Right kidney (tissue), 1 donor: Measurements from ENCODE around the gene RPS8.
"Not testable (repeated sequence)": the region's sequence is repeated elsewhere in the genome, so short reads cannot be mapped to it uniquely, and the experiment has no call there.

ENCODE experiments used
- DNase-seq: peaks from one replicate; pipeline ENCODE4 v3.0.0-alpha.2; 2016

RPS8 gene

DNA sequence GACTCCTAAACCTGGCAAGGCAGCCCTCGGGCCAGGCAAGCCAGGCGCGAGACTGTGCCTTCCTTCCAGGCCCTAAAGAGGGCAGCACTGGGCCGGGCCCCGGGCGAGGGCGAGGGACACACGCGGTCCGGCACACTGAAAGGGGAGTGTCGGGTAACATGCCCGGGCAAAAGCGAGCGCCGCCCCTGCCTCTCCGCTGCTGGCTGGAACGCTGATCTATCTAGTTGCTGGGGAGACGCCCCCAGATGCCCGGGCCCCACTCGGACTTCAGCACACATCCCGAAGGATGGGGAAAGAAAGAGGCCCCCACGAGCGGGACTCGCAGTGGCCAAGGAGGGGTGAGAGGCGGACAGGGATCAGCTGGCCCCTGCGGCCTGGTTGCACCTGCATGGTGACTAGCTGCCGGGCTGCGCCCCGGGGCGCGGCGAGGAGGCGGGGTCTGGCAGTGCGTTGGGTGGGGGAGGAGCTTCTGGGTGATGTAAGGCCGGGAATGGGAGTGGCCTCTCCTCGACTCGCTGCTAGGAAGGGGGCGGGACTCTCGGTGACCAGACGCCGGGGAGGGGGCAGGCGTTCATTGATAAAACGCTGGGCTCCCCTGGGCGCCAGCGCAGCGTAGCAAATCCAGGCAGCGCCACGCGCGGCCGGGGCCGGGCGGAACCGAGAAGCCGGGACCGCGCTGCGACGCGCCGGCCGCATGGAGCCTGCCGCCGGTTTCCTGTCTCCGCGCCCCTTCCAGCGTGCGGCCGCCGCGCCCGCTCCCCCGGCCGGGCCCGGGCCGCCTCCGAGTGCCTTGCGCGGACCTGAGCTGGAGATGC, 24.6 kb downstream of the RPS8 start, which contains the start of gene PLK3:
TSS of gene PLK3 (plus strand) at position 608 of the 815 bp plus-strand sequence. CDS start at position 695, 87 bp downstream.
- peak; percentile 100 for DNase-seq

GRCh38 chr1:44801491-44802305, 26.4 kb downstream of the RPS8 start:
- peak; percentile 42 for DNase-seq

DNA sequence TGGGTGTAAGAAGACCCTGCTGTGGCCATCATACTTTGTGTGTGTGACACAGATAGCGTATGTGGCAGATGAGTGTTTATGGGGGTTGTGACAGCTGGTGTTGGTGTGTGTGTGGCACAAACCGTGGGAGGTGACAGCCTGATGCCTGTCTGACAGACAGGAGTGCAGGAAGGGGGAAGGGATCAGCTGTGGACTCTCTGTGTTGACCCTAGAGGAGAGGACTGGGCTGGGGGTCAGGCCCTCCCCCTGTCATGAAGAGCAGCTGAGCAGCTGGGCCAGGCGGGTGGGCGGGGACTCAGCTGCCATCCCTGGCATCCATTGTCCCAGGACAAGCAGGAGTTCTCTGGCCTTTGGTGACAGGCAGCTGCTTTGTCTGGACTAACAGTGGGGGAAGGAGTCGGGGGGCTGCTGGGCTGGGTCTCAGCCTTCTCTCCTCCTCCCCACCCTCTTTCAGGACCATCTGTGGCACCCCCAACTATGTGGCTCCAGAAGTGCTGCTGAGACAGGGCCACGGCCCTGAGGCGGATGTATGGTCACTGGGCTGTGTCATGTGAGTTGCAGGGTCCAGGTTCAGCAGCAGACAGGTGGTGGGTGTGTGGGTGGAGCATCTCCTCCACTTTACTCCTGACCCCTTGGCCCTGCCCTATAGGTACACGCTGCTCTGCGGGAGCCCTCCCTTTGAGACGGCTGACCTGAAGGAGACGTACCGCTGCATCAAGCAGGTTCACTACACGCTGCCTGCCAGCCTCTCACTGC, 27.1 kb downstream of the RPS8 start:
- DNase-seq, result no peak

- DNase-seq, result no peak
Measured at GRCh38 chr1:44803062-44803311, 27.6 kb downstream of the RPS8 start.

DNA sequence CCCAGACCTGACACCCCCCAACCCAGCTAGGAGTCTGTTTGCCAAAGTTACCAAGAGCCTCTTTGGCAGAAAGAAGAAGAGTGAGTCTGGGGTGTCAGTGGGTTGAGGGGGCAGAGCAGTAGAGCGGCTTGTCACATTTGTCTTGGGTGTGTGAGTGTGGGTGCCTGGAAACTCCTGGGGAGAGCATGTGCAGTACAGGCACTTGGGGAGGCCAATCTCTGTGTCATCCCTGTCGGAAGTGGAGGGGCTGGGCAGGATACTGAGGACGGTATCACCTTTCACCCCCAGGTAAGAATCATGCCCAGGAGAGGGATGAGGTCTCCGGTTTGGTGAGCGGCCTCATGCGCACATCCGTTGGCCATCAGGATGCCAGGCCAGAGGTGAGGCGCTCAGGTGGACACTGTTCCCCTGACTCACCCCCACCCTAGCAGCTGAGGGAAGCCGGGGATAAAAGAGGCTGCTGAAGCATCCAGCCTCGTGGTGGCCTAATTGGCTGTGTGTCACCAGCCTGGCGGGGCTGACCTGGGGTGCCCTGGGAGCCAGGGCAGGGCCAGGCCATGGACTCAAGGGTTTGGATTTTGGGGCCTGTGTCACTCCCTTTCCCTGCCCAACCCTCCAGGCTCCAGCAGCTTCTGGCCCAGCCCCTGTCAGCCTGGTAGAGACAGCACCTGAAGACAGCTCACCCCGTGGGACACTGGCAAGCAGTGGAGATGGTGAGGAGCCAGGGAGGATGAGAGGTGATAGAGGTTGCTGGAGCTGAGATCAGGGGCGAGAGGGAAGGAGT, 28.2 kb downstream of the RPS8 start:
- DNase-seq, result no peak

- no peak for DNase-seq
Measured at GRCh38 chr1:44805311-44806024, 30.1 kb downstream of the RPS8 start.

GRCh38 chr1:44806025-44806703, 30.8 kb downstream of the RPS8 start:
- no peak for DNase-seq

DNA sequence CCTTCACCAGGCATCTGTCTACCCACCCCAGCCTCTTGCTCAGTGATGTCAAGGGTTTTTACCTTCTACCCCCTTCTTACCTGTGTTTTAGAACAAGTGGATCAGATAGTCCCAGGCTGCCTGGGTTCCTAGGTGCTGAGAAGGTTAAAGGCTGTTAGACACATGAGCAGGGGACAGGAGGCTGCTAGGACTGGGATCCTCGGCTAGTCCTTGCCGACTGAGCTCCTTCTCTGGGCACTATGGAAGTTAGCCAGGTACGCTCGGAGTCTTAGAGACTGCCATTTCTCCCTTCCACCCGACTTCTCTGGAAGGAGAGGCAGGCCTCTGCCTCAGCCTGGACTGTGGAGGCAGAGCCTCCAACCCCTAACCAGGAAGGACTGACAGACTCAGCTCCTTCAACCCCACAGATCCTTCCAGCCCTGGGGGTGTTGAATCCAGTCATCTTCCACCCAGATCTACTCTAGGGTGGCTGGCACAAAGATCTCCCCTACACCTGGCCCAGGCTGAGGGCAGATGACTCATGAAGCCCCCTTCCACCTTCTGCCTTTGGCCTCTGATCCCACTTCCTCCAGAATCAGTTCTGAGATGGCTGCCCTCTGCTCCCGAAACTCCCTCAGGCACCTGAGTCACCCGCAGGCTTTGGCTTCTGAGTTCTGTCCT, 31.5 kb downstream of the RPS8 start, which contains the start of gene DYNLT4:
TSS of gene DYNLT4 (minus strand) at position 648 of the 660 bp plus-strand sequence. CDS start 683 bp downstream, outside the sequence.
- DNase-seq, result no peak

DNA sequence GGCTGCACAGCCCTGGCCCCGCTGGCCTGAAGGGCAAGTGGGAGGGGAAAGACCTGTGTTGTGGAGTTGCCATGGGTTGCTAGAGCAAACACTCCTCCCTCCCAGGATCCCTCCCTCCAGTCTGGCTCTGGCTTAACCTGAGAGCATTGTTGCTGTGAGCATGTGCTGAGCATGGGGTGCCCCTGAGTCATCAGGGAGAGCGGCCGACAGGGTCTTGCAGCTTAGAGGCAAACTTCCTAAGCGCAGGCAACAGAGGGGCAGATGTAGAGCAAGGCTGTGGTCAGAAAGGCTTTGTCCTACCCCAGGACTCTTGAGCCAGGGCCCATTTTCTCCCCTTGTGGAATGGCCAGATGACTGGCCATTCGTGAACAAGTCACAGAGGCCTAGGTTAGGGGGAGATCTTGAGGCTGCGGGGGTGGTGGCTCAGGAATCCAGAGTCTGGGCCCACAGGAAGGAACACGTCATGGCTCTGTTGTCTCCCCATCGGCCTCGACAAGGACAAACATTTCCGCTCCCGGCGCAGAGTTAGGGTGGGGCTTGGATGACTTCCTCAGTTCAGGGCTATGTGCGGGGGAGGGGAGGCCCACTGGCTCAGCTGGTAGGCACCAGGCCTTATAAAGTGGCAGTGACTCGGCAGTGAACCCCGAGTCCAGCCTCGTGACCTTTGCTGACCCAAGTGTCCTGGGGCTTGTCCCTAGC, 32.2 kb downstream of the RPS8 start:
- DNase-seq, result peak; percentile 82

- DNase-seq, result peak; percentile 89
Measured at GRCh38 chr1:44808063-44808937, 33.0 kb downstream of the RPS8 start, which contains the start of gene BTBD19. TSS of gene BTBD19 (plus strand) at chr1:44808523. CDS start at chr1:44808821, 298 bp downstream.

DNA sequence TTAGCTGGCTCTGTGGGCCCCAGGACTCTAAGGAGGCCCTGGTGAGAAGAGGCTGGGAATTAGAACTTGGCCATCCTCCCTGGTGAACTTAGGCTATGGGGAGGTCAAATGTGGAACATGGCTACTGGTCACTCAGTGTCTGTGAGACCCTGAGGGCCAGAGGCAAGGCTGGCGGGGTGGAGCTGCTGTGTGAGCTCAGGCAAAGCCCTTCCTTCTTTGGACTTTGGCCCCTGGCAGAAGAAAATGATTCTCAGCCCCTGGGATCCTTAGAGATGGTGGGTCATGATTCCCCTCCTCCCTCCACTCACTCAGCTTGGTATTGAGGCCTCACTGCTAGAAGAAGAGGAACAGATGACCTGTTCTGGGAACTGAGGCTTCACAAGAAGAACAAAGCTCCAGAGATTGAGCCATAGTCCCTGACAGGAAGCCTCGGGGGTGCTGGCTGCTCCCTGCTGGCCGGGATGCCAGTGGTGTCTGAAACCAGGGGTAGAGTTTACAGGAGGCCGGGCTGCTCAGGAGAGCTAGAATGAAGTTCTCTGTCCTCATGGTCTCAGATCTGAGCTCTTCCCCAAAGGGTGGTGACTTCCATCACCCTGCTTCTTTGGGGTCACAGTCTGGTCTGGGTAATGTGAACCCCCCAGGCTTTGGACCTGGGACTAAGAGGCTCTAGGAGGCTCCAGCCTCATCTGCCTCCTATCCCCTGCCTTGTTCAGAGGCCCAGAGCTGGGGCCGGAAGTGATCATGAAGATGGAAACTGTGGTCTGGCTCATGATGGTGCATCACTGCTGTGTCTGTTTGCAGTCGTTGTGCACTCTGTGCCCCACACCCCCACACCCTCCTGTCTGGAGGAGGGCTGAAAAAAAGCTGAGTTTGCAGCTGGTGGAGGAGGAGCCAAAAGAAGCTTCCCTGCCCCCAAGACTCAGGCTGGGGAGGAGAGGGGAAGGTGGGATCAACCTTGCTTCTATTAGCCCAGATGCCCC, 33.9 kb downstream of the RPS8 start:
- peak; percentile 49 for DNase-seq

DNA sequence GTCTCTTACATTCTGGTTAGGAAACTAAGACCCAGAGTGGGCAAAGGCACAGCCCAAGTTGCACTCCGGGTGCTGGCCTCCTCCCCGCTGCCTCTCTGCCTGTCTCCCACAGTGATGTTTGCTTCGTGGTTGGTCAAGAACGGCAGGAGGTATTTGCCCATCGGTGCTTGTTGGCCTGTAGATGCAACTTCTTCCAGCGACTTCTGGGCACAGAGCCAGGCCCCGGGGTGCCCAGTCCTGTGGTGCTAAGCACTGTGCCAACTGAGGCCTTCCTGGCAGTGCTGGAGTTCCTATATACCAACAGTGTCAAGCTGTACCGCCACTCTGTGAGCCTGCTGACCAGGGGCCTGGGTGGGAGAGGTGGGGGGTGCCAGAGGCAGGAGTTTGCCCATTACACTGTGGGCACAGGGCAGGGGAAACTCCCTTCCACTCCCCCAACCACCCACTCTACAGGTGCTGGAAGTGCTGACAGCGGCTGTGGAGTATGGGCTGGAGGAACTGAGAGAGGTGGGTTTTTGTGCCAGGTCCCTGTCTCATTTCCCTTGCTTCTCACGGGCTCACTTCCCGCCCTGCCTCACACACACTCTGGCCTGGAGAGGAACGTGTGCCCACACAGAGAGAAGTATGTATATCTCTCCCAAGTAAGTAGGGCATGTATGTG, 34.9 kb downstream of the RPS8 start:
- DNase-seq, result no peak

DNA sequence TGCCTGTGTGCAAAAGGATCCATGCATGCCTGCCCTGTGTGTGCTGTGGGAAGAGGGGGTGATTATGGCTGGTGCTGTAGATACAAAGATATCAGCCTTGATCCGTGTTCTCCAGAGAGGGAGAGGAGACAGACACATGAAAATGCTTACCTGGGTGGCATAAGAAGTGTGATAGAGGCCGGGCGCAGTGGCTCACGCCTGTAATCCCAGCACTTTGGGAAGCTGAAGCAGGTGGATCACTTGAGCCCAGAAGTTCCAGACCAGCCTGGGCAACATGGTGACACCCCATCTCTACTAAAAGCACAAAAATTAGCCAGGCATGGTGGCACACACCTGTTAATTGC, 35.4 kb downstream of the RPS8 start:
- DNase-seq, result not testable (repeated sequence)

DNA sequence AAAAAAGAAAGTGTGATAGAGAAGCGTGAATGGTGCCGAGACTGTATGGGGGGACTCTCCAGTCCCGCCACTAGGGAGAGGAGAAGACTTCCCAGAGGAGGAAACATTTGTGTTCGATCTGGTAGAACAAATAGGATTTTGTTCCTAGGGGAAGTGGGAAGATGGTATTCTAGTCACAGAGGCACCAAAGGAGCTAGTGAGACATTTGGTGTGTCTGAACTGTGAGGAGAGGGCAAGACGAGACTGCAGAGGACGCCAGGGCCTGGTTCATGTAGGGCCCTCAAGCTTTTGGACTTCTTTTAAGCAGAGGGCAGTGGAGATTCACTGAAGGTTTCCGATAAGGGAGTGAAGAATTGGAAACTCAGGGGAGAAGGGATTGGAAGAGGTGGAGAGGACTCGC, 35.9 kb downstream of the RPS8 start:
- no peak for DNase-seq

DNA sequence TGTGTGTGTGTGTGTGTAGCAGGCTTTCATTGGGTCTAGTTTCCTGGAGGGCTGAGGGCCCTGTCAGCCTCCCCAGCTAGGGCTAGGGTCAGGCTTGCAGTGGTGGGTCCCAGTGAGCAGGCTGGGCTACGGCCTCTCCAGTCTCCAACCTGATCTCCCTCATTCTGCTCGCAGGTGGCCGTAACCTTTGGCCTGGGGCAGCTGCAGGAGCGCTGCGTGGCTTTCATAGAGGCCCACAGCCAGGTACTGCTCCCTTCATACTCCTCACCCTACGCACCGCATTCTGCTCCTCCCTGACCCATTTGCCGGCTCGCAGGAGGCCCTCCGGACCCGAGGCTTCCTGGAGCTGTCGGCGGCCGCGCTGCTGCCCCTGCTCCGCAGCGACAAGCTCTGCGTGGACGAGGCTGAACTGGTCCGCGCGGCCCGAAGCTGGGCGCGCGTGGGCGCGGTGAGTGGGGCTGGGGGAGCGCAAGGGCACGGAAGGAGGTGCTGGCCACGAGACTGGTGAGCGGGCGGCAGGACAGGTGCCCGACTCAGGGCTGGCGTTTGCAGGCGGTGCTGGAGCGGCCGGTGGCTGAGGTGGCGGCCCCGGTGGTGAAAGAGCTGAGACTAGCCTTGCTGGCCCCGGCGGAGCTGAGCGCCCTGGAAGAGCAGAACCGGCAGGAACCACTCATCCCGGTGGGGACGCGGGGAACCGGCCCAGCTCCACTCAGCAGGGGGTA, 37.6 kb downstream of the RPS8 start:
- no peak for DNase-seq

- DNase-seq, result not testable (repeated sequence)
Measured at GRCh38 chr1:44815926-44816325, 40.6 kb downstream of the RPS8 start.
